ENCODE measurements around the gene PDE2A.

DNA sequence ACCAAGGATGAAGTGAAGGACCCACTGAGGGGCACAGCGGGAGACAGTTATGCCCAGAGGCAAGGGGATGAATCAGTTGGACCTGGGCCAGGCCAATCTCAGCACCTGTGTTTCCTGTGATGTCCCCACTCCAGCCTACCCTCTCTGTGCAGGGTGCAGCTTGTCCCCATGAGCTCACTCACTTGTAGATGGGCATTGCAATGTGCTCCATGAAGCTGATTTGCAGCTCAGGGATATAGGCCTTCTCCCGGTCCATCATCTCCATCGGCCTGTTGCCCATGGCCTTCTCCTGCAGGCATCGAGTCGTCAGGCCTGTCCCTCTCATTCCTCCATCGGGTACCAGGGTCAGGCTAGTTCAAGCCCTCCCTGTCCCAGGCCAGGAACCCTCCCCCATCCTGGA lies 96.2 kb downstream of the PDE2A start:
- TF ChIP-seq, protein P1, sequence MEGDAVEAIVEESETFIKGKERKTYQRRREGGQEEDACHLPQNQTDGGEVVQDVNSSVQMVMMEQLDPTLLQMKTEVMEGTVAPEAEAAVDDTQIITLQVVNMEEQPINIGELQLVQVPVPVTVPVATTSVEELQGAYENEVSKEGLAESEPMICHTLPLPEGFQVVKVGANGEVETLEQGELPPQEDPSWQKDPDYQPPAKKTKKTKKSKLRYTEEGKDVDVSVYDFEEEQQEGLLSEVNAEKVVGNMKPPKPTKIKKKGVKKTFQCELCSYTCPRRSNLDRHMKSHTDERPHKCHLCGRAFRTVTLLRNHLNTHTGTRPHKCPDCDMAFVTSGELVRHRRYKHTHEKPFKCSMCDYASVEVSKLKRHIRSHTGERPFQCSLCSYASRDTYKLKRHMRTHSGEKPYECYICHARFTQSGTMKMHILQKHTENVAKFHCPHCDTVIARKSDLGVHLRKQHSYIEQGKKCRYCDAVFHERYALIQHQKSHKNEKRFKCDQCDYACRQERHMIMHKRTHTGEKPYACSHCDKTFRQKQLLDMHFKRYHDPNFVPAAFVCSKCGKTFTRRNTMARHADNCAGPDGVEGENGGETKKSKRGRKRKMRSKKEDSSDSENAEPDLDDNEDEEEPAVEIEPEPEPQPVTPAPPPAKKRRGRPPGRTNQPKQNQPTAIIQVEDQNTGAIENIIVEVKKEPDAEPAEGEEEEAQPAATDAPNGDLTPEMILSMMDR (IDR thresholded peaks at IDR 0.05): no peak
- TF ChIP-seq EZH2phosphoT487 (IDR thresholded peaks at IDR 0.05) (no peak), EZH2 (IDR thresholded peaks at IDR 0.05) (no peak)

Measured in neural progenitor cell (in vitro differentiated cells).